Activated T-cell treated with anti-CD3 and anti-CD28 coated beads for 1 hour (primary cell): ENCODE data around the gene NDUFA5.

Source experiments
- DNase-seq: peaks from one replicate; pipeline ENCODE4 v3.0.0-alpha.2; 2020; ENCODE audit warnings: low read depth

The NDUFA5 gene

GRCh38 chr7:123502201-123502600 is 55.4 kb downstream of the NDUFA5 start:
- no peak for DNase-seq

- no peak for DNase-seq
These were observed 56.6 kb downstream of the NDUFA5 start for GRCh38 chr7:123500878-123501489.

- no peak for DNase-seq
These were observed 58.2 kb downstream of the NDUFA5 start for GRCh38 chr7:123499211-123499970.

GRCh38 chr7:123498601-123499000 is 59.0 kb downstream of the NDUFA5 start:
- DNase-seq: no peak

GRCh38 chr7:123498031-123498430 is 59.6 kb downstream of the NDUFA5 start:
- no peak for DNase-seq

GRCh38 chr7:123494193-123494796 is 63.3 kb downstream of the NDUFA5 start:
- peak; percentile 6 for DNase-seq

DNA sequence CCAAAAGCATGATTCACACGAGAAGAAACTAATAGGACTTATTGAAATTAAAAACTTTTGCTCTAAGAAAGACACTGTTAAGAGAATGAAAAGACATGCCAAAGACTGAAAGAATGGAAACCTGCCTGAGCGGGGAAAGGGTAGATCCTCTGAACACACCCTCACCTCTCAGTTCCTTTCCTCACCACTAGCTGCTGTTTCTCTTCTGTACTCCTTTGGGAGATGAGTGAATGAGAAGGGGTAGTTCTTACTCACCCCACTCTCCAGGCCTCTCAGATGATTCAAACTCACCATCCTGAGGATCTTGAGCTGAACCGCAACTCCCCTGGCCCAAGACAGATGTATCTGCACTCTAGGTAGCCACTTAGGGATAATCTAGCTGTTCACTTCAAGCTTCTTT is 65.1 kb downstream of the NDUFA5 start:
- DNase-seq: no peak
